ENCODE measurements around the gene ARHGEF17.

DNA sequence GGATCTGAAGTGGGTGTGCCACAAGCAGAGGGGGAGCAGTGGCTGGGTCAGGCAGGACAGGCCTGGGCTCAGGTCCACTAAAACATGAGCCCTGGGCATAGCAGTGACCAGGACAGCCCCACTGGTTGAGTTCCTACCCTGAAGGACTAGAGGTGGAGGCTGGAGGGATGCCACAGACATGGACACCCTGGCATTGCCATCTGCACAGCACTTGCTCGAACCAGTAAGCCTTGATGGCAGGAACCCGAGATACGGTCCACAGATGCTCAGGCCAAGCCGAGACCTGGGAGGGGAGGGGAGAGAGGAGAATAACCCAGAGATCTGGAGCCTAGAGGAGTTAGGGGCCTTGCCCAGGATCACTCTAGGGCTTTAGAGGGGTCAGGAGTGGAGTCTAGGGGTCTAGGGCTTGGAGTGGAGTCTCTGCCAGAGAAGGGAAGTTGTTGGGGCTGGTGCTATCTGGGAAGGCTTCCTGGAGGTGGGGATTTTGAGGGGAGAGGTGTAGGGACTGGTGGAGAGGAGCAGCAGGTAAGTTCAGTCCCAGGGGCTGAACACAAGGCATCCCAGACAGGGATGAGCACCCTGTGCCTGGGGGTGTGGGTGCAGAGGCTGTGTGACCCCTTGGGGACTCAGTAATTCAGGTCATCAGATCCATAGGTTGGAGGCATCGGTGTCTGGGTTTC is 37.5 kb downstream of the ARHGEF17 start:
- no peak for TF ChIP-seq ARNT (IDR thresholded peaks at IDR 0.05)
- TF ChIP-seq CTBP1 (IDR thresholded peaks at IDR 0.05; ENCODE audit: borderline replicate concordance): no peak
- TF ChIP-seq FOXM1 (IDR thresholded peaks at IDR 0.05; ENCODE audit: borderline replicate concordance): no peak
- no peak for TF ChIP-seq SP1 (IDR thresholded peaks at IDR 0.05)
